ENCODE results near the gene TNK1.

Gene TNK1

GRCh38 chr17:7437369-7437863, 56.5 kb downstream of the TNK1 start:
- no peak for DNase-seq

- peak; percentile 34 for DNase-seq
Measured at GRCh38 chr17:7437950-7438614, 57.2 kb downstream of the TNK1 start.

- no peak for DNase-seq
Measured at GRCh38 chr17:7438656-7439460, 58.0 kb downstream of the TNK1 start.
